ENCODE data around the gene PMS2. TPM values are rescaled to one million over a fixed set of nuclear protein-coding genes. Genes with fewer than 3 reads are reported as not detected.
"Not testable (repeated sequence)": the region's sequence is repeated elsewhere in the genome, so short reads cannot be mapped to it uniquely, and the experiment has no call there.

PMS2 gene
- total RNA-seq, 2 experiments from 2014 or later: 19.4 to 19.8 TPM

DNA sequence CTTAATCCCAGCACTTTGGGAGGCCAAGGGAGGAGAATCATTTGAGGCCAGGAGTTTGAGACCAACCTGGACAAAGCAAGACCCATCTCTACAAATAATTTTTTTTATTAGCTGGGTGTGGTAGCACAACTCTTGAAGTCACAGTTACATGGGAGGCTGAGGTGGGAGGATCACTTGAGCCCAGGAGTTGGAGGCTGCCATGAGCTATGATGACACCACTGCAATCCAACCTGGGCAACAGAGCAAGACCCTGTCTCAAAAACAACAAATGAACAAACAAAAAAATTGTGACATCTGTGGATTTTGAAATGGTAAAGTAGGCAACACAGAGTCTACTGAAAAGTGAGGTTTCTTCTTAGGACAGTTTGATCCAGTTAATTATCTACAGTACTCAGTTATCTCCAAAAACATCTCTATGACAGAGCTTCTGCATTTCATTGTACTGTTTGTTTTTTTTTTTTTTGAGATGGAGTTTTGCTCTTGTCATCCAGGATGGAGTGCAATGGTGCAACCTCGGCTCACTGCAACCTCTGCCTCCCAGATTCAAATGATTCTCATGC is 19.0 kb upstream of the PMS2 start:
- no peaks in the 10 kb centered on the region for H3K9me3 Mint-ChIP-seq
- DNase-seq: no peak
- CTCF ChIA-PET: interaction anchor here (1.1 to 1.4 kb wide), 2 partner anchors 11 to 31 kb away, joined by 4 to 5 read pairs; no protein-coding TSS in a partner anchor
- no peaks in the 10 kb centered on the region for H3K27me3 Mint-ChIP-seq (ENCODE audit: low read depth)
- peaks cover 55% of the 10 kb centered on the region for H3K36me3 Mint-ChIP-seq (ENCODE audit: low read depth)
- H3K27ac Mint-ChIP-seq: no peak overlapping the region
- intact Hi-C loops (cut with micrococcal nuclease): no loop called here
- peaks cover 14% of the 10 kb centered on the region for H3K4me1 Mint-ChIP-seq (ENCODE audit: low read depth)
- no peak overlapping the region for H3K4me3 Mint-ChIP-seq

DNA sequence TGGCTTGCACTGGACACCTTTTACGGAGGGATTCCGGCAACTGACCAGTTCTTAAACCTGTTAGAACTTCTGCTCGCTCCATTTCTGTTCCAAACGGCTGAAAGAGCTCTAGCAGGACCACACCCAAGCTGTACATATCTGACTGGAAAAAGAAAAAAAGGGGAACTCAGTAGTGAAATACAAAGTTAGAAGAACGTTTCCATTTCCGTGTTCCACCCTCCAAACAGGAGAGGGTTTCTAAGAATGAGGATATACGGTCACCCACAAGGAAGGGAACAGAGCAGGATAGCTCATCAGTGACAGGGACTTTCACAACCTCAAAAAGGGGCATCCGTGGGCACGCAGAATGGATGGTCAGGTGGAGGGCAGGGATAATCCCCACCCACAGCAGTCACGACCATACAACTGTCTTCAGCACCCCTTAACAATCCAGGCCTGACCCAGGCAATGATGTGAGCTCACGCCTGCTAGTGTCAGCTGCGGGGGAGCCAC is 18.0 kb upstream of the PMS2 start:
- Mint-ChIP-seq H3K36me3 (ENCODE audit: low read depth) (peaks cover 58% of the 10 kb centered on the region), H3K9me3 (no peaks in the 10 kb centered on the region), H3K4me3 (no peak overlapping the region), H3K4me1 (ENCODE audit: low read depth) (peaks cover 14% of the 10 kb centered on the region), H3K27me3 (ENCODE audit: low read depth) (no peaks in the 10 kb centered on the region), H3K27ac (peak overlapping the region; percentile 62)
- DNase-seq: no peak
- intact Hi-C loops (cut with micrococcal nuclease): loop anchor here (1.0 kb wide), 1 partner anchor 79 kb away; no protein-coding TSS in a partner anchor
- CTCF ChIA-PET: interaction anchor here (0.8 to 1.4 kb wide), 5 partner anchors 12 to 81 kb away, joined by 3 to 5 read pairs (median 3); no protein-coding TSS in a partner anchor

DNA sequence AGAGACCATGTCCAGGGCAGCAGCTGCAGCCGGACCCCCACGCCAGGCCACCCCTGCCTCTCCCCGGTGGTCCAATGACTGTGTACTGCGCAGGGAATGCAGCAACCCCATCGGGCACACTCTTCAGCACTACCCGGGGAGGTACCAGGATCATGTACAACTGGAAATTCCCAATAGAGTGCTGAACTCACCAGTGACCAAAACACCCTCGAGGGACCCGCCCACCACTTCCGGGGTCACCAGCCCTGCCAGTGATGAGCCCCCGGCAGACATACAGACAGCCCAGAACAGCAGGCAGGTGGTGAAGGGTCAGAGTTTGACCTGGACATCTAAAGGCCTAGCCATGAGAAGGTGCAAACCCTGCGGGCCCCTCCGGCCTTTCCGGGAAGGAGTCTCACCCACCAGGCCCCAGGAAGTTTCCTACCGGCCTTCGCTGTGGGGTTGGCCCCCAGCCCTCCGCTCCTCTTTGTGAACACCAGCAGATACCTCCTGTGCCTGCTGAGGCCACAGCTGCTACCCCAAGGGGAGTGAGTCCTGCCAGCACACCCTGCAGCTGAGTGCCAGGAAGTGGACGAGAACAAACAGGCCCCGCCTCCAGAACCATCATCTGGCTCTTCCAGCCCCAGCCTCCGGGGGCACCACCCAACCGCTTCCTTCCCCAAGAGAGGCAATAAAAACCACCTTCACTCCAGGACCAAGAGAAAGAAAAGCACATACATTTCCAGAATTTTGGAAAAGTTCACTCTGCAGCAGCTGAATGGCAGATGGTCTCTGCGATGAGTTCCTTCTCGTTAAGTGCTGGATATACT is 17.4 kb upstream of the PMS2 start:
- H3K4me1 Mint-ChIP-seq (ENCODE audit: low read depth): peaks cover 14% of the 10 kb centered on the region
- CTCF ChIA-PET: interaction anchor here (1.0 to 1.1 kb wide), 3 partner anchors 27 to 40 kb away, joined by 3 to 4 read pairs (median 3); no protein-coding TSS in a partner anchor
- H3K9me3 Mint-ChIP-seq: no peaks in the 10 kb centered on the region
- peak; percentile 79 for DNase-seq
- peaks cover 60% of the 10 kb centered on the region for H3K36me3 Mint-ChIP-seq (ENCODE audit: low read depth)
- no peaks in the 10 kb centered on the region for H3K27me3 Mint-ChIP-seq (ENCODE audit: low read depth)
- peak overlapping the region; percentile 84 for H3K27ac Mint-ChIP-seq
- intact Hi-C loops (cut with micrococcal nuclease): loop anchor here (1.0 kb wide), 1 partner anchor 80 kb away; no protein-coding TSS in a partner anchor
- H3K4me3 Mint-ChIP-seq: no peak overlapping the region

DNA sequence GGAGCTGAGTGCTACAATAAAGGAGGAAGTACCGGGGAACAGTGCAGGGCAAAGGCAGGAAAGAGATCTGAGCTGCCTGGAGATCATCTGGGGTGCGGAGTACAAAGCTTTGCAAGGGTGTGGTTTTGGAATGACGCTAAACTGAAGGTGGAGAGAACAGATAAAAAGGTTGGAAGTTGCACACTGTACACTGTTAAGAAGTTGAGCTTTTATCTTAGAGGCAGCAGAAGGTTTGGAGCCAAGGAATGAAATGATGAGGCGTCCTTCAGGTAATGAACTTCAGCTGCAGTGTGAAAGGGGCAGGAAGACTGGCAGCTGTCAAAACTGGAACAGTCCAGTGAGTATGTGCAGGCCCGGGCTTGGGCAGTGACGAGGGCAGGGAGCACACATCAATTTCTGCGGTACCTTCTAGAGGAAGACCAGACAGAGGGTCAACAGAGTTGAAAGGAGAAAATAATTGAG is 15.2 kb upstream of the PMS2 start:
- H3K4me1 Mint-ChIP-seq (ENCODE audit: low read depth): peaks cover 14% of the 10 kb centered on the region
- no peaks in the 10 kb centered on the region for H3K27me3 Mint-ChIP-seq (ENCODE audit: low read depth)
- H3K9me3 Mint-ChIP-seq: no peaks in the 10 kb centered on the region
- no peak for DNase-seq
- H3K4me3 Mint-ChIP-seq: no peak overlapping the region
- CTCF ChIA-PET: interaction anchor here (0.6 kb wide), 1 partner anchor 312 kb away, joined by 3 read pairs; no protein-coding TSS in a partner anchor
- H3K27ac Mint-ChIP-seq: peak overlapping the region; percentile 0
- H3K36me3 Mint-ChIP-seq (ENCODE audit: low read depth): peaks cover 66% of the 10 kb centered on the region
- intact Hi-C loops (cut with micrococcal nuclease): no loop called here

DNA sequence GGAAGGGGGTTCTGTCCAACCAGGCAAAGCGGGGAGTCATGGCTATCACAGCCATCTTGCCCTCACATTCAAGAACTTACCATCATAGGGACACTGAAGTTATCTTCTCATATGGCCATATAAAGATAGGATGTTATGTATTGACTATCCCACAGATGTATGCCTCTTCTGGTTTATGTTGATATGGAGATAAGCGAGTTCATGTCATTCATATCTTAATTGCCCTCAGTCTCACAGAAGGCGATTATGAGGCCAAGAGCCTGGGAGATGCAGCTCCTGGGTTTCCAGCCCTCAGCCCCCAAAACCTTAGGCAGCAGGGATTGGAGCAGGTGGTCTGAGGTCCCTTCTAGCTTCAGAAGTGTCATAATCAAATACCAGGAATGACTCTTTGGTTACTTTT is 13.9 kb upstream of the PMS2 start:
- H3K4me3 Mint-ChIP-seq: no peak overlapping the region
- DNase-seq: no peak
- peaks cover 14% of the 10 kb centered on the region for H3K4me1 Mint-ChIP-seq (ENCODE audit: low read depth)
- H3K27ac Mint-ChIP-seq: no peak overlapping the region
- intact Hi-C loops (cut with micrococcal nuclease): no loop called here
- CTCF ChIA-PET: no interaction called here
- no peaks in the 10 kb centered on the region for H3K27me3 Mint-ChIP-seq (ENCODE audit: low read depth)
- H3K36me3 Mint-ChIP-seq (ENCODE audit: low read depth): peaks cover 64% of the 10 kb centered on the region
- H3K9me3 Mint-ChIP-seq: no peaks in the 10 kb centered on the region

DNA sequence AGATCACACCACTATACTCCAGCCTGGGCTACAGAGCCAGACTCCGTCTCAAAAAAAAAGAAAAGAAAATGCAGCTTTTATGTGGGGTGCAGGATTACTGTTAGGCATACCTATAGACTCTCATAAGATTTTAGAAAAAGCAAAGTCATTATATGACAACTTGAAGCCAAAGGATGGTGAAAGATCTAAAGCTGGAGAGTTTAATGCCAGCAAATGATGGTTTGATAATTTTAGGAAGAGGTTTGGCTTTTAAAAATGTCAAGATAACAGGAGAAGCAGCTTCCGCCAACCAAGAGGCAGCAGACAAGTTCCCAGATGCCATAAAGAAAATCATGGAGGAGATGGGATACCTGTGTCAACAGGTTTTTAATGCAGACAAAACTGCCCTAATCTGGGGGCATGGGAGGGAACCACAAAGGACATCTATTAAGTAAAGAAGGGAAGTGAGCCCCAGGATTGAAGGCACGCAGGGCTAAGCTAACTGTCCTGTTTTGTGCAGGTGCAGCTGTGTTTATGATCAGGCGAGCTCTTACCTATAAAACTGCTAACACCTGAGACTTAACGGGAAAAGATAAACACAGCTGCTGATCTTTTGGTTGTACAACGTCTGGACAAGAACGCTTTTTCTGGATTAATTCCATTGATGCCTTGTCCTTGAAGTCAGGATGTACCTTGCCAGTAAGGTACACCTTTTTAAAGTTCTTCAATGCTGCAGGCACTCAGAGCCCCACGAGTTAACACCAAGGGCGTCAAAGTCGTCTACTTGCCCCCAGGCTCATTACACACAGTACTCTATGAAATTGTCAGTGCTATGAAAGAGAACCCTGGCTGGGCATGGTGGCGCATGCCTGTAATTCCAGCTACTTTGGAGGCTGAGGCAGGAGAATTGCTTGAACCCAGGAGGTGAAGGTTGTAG is 11.8 kb upstream of the PMS2 start:
- Mint-ChIP-seq H3K4me1 (ENCODE audit: low read depth) (peaks cover 7% of the 10 kb centered on the region), H3K36me3 (ENCODE audit: low read depth) (peaks cover 56% of the 10 kb centered on the region), H3K27me3 (ENCODE audit: low read depth) (no peaks in the 10 kb centered on the region), H3K9me3 (no peaks in the 10 kb centered on the region), H3K4me3 (no peak overlapping the region), H3K27ac (no peak overlapping the region)
- intact Hi-C loops (cut with micrococcal nuclease): no loop called here
- no peak for DNase-seq
- CTCF ChIA-PET: interaction anchor here (0.6 to 0.7 kb wide), 2 partner anchors 75 to 302 kb away, joined by 3 to 4 read pairs; no protein-coding TSS in a partner anchor

DNA sequence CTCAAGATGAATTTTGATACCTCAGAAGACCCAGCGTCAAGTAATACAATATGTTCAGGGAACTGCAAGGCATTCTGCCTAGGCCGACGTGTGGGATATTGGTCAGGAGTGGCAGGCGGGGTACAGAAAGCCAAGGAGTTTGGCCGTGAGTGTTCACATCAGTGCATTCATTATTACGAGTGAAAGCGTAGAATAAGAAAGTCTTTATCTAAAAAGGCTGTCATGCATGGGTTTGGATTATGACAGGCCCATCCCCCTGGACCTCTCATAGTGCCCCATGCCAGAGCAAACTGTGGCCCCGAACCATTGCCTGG is 7.8 kb upstream of the PMS2 start:
- H3K36me3 Mint-ChIP-seq (ENCODE audit: low read depth): peaks cover 41% of the 10 kb centered on the region
- no peak overlapping the region for H3K4me3 Mint-ChIP-seq
- H3K27me3 Mint-ChIP-seq (ENCODE audit: low read depth): no peaks in the 10 kb centered on the region
- peak overlapping the region; percentile 87 for H3K27ac Mint-ChIP-seq
- intact Hi-C loops (cut with micrococcal nuclease): no loop called here
- no peak for DNase-seq
- CTCF ChIA-PET: no interaction called here
- peaks cover 26% of the 10 kb centered on the region for H3K4me1 Mint-ChIP-seq (ENCODE audit: low read depth)
- no peaks in the 10 kb centered on the region for H3K9me3 Mint-ChIP-seq

DNA sequence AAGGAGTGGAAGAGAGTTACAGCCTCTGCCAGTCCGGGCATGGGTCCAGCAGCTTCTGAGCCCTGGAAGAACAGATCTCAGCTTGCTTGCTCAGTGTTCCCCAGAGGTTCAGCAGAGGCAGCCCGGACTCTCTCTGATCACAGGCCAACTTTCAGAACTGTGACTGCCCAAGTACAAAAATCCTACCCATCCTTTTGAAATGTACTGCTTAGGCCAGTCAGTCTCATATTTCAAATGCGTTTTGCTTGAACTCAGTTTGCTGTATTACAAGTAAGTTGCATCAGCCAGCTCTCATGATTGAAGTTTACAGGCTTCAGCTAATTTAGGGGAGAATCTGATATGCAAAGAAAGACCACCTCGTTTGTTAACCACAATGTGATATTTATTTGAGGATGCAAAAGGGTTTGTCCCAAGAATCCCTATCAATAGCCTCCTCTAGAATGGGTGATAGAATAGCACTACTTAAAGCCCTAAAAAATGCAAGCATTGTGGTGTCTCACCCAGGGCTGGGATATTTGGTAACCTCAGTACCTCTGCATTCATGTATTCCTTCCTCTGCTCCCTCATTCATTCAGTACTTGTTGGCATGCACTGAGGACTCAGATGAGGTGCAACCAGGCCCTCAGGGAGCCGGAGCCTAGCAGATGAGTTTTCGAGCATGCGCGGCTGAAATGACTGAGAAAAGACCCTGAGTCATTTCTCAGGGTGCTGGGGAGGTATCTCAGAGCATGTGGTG is 7.2 kb upstream of the PMS2 start:
- intact Hi-C loops (cut with micrococcal nuclease): no loop called here
- Mint-ChIP-seq H3K36me3 (ENCODE audit: low read depth) (peaks cover 39% of the 10 kb centered on the region), H3K27ac (peak overlapping the region; percentile 87), H3K27me3 (ENCODE audit: low read depth) (no peaks in the 10 kb centered on the region), H3K4me1 (ENCODE audit: low read depth) (peaks cover 32% of the 10 kb centered on the region), H3K4me3 (no peak overlapping the region), H3K9me3 (no peaks in the 10 kb centered on the region)
- DNase-seq: peak; percentile 16
- CTCF ChIA-PET: interaction anchor here (1.5 kb wide), 1 partner anchor 23 kb away, joined by 3 read pairs; no protein-coding TSS in a partner anchor

DNA sequence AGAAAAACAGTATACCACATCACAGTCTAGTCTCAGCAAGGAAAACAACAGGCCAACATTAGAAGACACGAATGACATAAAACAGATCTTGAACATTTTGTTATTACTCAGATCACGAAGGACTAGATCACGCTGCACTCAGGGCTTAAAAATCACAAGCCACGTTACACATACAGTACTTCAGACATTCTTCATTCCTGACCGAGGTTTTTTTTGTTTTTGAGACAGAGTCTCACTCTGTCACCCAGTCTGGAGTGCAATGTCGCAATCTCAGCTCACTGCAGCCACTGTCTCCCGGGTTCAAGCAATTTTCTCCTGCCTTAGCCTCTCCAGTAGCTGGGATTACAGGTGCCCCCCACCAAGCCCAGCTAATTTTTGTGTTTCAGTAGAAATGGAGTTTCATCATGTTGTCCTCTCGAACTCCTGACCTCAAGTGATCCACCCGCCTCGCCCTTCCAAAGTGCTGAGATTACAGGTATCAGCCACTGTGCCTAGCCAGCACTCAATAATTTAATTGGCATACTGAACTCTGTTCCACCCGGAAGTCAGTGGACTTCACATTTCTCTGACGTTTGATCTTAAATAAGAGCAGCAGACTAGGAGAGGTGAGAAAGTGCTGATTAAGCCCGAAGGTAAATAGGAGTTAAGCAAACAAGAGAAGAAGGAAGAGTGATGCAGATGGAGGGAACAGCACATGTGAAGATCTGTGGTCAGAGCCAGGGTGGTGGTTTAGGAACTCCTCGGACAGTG is 3.7 kb upstream of the PMS2 start:
- no peak for DNase-seq
- CTCF ChIA-PET: no interaction called here
- Mint-ChIP-seq H3K27ac (no peak overlapping the region), H3K36me3 (ENCODE audit: low read depth) (peaks cover 25% of the 10 kb centered on the region), H3K27me3 (ENCODE audit: low read depth) (no peaks in the 10 kb centered on the region), H3K4me1 (ENCODE audit: low read depth) (peaks cover 46% of the 10 kb centered on the region), H3K9me3 (no peaks in the 10 kb centered on the region), H3K4me3 (no peak overlapping the region)
- intact Hi-C loops (cut with micrococcal nuclease): no loop called here

DNA sequence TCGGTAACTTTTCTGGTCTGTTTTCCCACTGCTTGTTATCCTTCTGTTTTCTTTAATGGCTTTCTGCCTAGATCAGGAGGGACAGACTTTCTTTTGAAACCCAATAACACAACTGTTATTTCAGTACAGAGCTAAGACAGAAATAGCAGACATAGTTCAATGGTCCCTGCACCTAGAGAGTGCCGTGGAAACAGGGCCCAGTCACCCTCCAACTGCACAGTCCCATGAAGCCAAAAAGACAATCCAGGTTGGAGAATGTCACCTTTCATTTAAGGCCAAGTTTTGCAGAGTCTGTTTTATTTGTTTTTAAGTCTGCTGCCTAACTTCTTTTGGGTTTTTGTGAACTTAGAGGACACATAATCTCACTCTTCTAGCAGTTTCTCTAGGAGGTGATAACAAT is 2.7 kb upstream of the PMS2 start:
- no peak for DNase-seq
- Mint-ChIP-seq H3K36me3 (ENCODE audit: low read depth) (peaks cover 23% of the 10 kb centered on the region), H3K27ac (no peak overlapping the region), H3K9me3 (no peaks in the 10 kb centered on the region), H3K27me3 (ENCODE audit: low read depth) (no peaks in the 10 kb centered on the region), H3K4me1 (ENCODE audit: low read depth) (peaks cover 55% of the 10 kb centered on the region), H3K4me3 (no peak overlapping the region)
- CTCF ChIA-PET: no interaction called here
- intact Hi-C loops (cut with micrococcal nuclease): loop anchor here (2.0 kb wide), 1 partner anchor 259 kb away; no protein-coding TSS in a partner anchor

DNA sequence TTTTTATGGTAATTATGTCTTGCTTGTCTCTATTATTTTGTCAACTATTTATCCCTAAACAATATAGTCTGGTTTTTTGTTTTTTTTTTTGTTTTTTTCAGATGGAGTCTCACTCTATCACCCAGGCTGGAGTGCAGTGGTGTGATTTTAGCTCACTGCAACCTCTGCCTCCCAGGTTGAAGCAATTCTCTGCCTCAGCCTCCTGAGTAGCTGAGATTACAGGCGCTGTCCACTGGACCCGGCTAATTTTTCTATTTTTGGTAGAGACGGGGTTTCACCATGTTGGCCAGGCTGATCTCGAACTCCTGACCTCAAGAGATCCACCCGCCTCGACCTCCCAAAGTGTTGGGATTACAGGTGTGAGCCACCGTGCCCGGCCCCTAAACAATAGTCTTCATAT is 1.5 kb upstream of the PMS2 start:
- H3K36me3 Mint-ChIP-seq (ENCODE audit: low read depth): peaks cover 17% of the 10 kb centered on the region
- intact Hi-C loops (cut with micrococcal nuclease): loop anchor here (2.0 kb wide), 1 partner anchor 260 kb away; no protein-coding TSS in a partner anchor
- DNase-seq; H3K27me3 Mint-ChIP-seq (ENCODE audit: low read depth); CTCF ChIA-PET; H3K9me3 Mint-ChIP-seq: not testable (repeated sequence)
- H3K4me1 Mint-ChIP-seq (ENCODE audit: low read depth): peaks cover 48% of the 10 kb centered on the region
- peak overlapping the region; percentile 59 for H3K27ac Mint-ChIP-seq
- peak overlapping the region; percentile 87 for H3K4me3 Mint-ChIP-seq
